Type B pancreatic cell (in vitro differentiated cells): ENCODE results near the gene NAA60. TPM values are rescaled to one million over a fixed set of nuclear protein-coding genes. Genes with fewer than 3 reads are reported as not detected.

ENCODE experiments used
- DNase-seq: peaks from one replicate; pipeline ENCODE4 v3.0.0; 2021; ENCODE audit warnings: mixed read lengths; ENCODE audit not compliant: unreplicated experiment; ENCODE audit errors: extremely low spot score
- H3K27ac Mint-ChIP-seq: 2 replicates; pipeline ENCODE4 v1.8.0; 2021; ENCODE audit warnings: mild to moderate bottlenecking, mixed read lengths
- H3K27me3 Mint-ChIP-seq: 2 replicates; pipeline ENCODE4 v1.8.0; 2021; ENCODE audit warnings: mixed read lengths
- H3K36me3 Mint-ChIP-seq: 2 replicates; pipeline ENCODE4 v1.8.0; 2021; ENCODE audit warnings: mixed read lengths
- H3K4me1 Mint-ChIP-seq: one replicate; pipeline ENCODE4 v1.8.0; 2021; ENCODE audit warnings: mixed read lengths; ENCODE audit not compliant: unreplicated experiment
- H3K4me3 Mint-ChIP-seq: 2 replicates; pipeline ENCODE4 v1.8.0; 2021; ENCODE audit warnings: mild to moderate bottlenecking, mixed read lengths
- H3K9me3 Mint-ChIP-seq: 2 replicates; pipeline ENCODE4 v1.8.0; 2021; ENCODE audit warnings: mixed read lengths
- total RNA-seq: library from RNA; stranded (reverse); gene quantifications from 2 replicates; pipeline ENCODE4 v1.2.1, GENCODE V29; 2021; ENCODE audit warnings: low replicate concordance
- TF ChIP-seq, protein P1 (sequence below): fragments of 200-600 bp; sonication (generic); conservative IDR thresholded peaks from 2 replicates; pipeline ENCODE4 v1.5.0; 2021; ENCODE audit warnings: antibody characterized with exemption, mild to moderate bottlenecking

Gene NAA60
- total RNA-seq, 1 donor from 2014 or later = 51.1 TPM

- TF ChIP-seq, protein P1, sequence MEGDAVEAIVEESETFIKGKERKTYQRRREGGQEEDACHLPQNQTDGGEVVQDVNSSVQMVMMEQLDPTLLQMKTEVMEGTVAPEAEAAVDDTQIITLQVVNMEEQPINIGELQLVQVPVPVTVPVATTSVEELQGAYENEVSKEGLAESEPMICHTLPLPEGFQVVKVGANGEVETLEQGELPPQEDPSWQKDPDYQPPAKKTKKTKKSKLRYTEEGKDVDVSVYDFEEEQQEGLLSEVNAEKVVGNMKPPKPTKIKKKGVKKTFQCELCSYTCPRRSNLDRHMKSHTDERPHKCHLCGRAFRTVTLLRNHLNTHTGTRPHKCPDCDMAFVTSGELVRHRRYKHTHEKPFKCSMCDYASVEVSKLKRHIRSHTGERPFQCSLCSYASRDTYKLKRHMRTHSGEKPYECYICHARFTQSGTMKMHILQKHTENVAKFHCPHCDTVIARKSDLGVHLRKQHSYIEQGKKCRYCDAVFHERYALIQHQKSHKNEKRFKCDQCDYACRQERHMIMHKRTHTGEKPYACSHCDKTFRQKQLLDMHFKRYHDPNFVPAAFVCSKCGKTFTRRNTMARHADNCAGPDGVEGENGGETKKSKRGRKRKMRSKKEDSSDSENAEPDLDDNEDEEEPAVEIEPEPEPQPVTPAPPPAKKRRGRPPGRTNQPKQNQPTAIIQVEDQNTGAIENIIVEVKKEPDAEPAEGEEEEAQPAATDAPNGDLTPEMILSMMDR = no peak
- no peak for DNase-seq
- Mint-ChIP-seq H3K9me3 (no peaks in the 10 kb centered on the region), H3K27me3 (no peaks in the 10 kb centered on the region), H3K27ac (no peak overlapping the region), H3K4me3 (no peak overlapping the region), H3K36me3 (peaks cover 22% of the 10 kb centered on the region), H3K4me1 (peaks cover 9% of the 10 kb centered on the region)
These were observed 75.5 kb downstream of the NAA60 start for GRCh38 chr16:3518986-3519348.

- no peaks in the 10 kb centered on the region for H3K9me3 Mint-ChIP-seq
- H3K27me3 Mint-ChIP-seq = no peaks in the 10 kb centered on the region
- H3K4me1 Mint-ChIP-seq = peaks cover 9% of the 10 kb centered on the region
- H3K4me3 Mint-ChIP-seq = no peak overlapping the region
- peaks cover 20% of the 10 kb centered on the region for H3K36me3 Mint-ChIP-seq
- TF ChIP-seq, protein P1 = no peak
- H3K27ac Mint-ChIP-seq = no peak overlapping the region
- no peak for DNase-seq
These were observed 76.1 kb downstream of the NAA60 start for GRCh38 chr16:3519581-3519980.

DNA sequence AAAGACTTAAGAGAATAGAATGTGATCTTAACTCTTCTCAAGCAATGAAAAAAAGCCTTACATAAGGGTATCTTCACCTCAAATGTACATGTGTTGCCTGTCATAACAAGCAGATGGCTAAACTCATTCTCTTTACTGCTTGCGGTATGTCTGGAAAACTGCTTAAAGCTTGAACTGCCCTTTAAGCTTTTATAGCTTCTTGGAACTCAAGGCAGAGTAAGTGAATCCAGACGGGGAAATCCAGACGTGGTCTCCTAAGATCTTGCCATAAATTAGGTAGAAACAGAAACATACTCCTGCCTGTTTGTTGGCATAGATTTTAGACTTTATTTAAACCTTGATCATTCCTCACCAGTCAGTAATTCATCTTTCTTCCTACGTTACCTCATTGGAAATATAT is 76.9 kb downstream of the NAA60 start:
- Mint-ChIP-seq H3K27me3 (no peaks in the 10 kb centered on the region), H3K9me3 (no peaks in the 10 kb centered on the region), H3K36me3 (peaks cover 22% of the 10 kb centered on the region), H3K27ac (no peak overlapping the region), H3K4me1 (peaks cover 9% of the 10 kb centered on the region), H3K4me3 (no peak overlapping the region)
- no peak for DNase-seq
- TF ChIP-seq, protein P1 = no peak

- DNase-seq = no peak
- H3K9me3 Mint-ChIP-seq = no peaks in the 10 kb centered on the region
- H3K36me3 Mint-ChIP-seq = peaks cover 26% of the 10 kb centered on the region
- H3K4me3 Mint-ChIP-seq = peak overlapping the region; percentile 36
- no peak overlapping the region for H3K27ac Mint-ChIP-seq
- peaks cover 9% of the 10 kb centered on the region for H3K4me1 Mint-ChIP-seq
- TF ChIP-seq, protein P1 = no peak
- H3K27me3 Mint-ChIP-seq = no peaks in the 10 kb centered on the region
These were observed 77.4 kb downstream of the NAA60 start for GRCh38 chr16:3520841-3521240.

DNA sequence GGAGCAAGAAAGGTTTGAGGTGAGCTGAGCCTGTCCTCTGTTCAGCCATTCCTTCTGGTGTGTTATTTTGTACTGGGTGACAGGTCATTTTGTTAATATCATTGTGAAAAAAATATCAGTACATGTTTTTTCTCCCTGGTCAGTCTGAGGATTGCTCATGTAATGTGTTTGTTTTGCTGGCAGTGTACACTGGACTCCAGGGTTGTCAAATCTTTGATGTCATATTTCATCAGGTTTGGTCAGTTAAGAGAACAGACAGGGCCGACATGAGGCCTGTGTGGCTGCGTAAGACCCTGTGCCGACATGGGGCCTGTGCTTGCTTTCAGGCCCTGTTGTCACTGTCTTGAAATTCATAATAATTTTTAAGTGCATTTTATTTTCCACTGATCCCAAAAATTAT is 79.8 kb downstream of the NAA60 start:
- peaks cover 8% of the 10 kb centered on the region for H3K4me1 Mint-ChIP-seq
- no peak overlapping the region for H3K27ac Mint-ChIP-seq
- peaks cover 38% of the 10 kb centered on the region for H3K36me3 Mint-ChIP-seq
- no peaks in the 10 kb centered on the region for H3K27me3 Mint-ChIP-seq
- H3K9me3 Mint-ChIP-seq = no peaks in the 10 kb centered on the region
- TF ChIP-seq, protein P1 = no peak
- DNase-seq = no peak
- H3K4me3 Mint-ChIP-seq = no peak overlapping the region

- Mint-ChIP-seq H3K36me3 (peaks cover 44% of the 10 kb centered on the region), H3K4me3 (no peak overlapping the region), H3K27me3 (no peaks in the 10 kb centered on the region), H3K4me1 (peaks cover 1% of the 10 kb centered on the region), H3K27ac (no peak overlapping the region), H3K9me3 (no peaks in the 10 kb centered on the region)
- DNase-seq = no peak
- TF ChIP-seq, protein P1 = no peak
These were observed 82.5 kb downstream of the NAA60 start for GRCh38 chr16:3525951-3526350.
